ENCODE results near the gene GCA.

Gene GCA

GRCh38 chr2:162317861-162318327 is 26.0 kb upstream of the GCA start:
- no peak for DNase-seq (ENCODE audit: low spot score)
- no peak for TF ChIP-seq CTCF (IDR thresholded peaks at IDR 0.05; ENCODE audit: extremely low read depth, missing control alignments)

GRCh38 chr2:162318328-162319180 is 25.4 kb upstream of the GCA start, which contains the start of gene IFIH1:
IFIH1 (minus strand) TSS chr2:162318684; CDS start chr2:162318307, 377 bp downstream.
- DNase-seq (ENCODE audit: low spot score): peak; percentile 92
- TF ChIP-seq CTCF (IDR thresholded peaks at IDR 0.05; ENCODE audit: extremely low read depth, missing control alignments): peak; percentile 6

- TF ChIP-seq CTCF (IDR thresholded peaks at IDR 0.05; ENCODE audit: extremely low read depth, missing control alignments): no peak
- no peak for DNase-seq (ENCODE audit: low spot score)
Observed at GRCh38 chr2:162320864-162321517, 22.9 kb upstream of the GCA start.

GRCh38 chr2:162324953-162325352 is 19.0 kb upstream of the GCA start:
- no peak for DNase-seq (ENCODE audit: low spot score)
- TF ChIP-seq CTCF (IDR thresholded peaks at IDR 0.05; ENCODE audit: extremely low read depth, missing control alignments): no peak

GRCh38 chr2:162327134-162327769 is 16.7 kb upstream of the GCA start:
- no peak for DNase-seq (ENCODE audit: low spot score)
- TF ChIP-seq CTCF (IDR thresholded peaks at IDR 0.05; ENCODE audit: extremely low read depth, missing control alignments): no peak

GRCh38 chr2:162327806-162328205 is 16.1 kb upstream of the GCA start:
- no peak for TF ChIP-seq CTCF (IDR thresholded peaks at IDR 0.05; ENCODE audit: extremely low read depth, missing control alignments)
- no peak for DNase-seq (ENCODE audit: low spot score)

All from GM20000 (cell line).